Measurements from ENCODE around the gene PCDH9.

GRCh38 chr13:67023130-67023876 lies 206.8 kb downstream of the PCDH9 start:
- TF ChIP-seq CTCF (IDR thresholded peaks at IDR 0.05; ENCODE audit: low read depth, low read length) (no peak), EZH2phosphoT487 (IDR thresholded peaks at IDR 0.05; ENCODE audit: low read depth) (no peak)

All from OCI-LY3 (cell line).